LHCN-M2 (cell line): ENCODE data around the gene TMEM242. TPM values are rescaled to one million over a fixed set of nuclear protein-coding genes. Genes with fewer than 3 reads are reported as not detected.
A peak's percentile ranks its signal among the peaks of the same experiment; 100 is the strongest.

Experiments
- DNase-seq: peaks from one replicate; pipeline ENCODE4 v3.0.0-alpha.2; 2012; ENCODE audit warnings: low read depth
- total RNA-seq: library from RNA; depleted of rRNA; stranded (reverse); fragments of >200 nt; gene quantifications from 2 replicates; pipeline ENCODE4 v1.2.3, GENCODE V29; 2014

Gene TMEM242
- total RNA-seq, 1 experiment from 2014 or later: 5.5 TPM

- DNase-seq: no peak
Measured at GRCh38 chr6:157290797-157291196, 32.5 kb downstream of the TMEM242 start.

GRCh38 chr6:157289764-157290163 lies 33.6 kb downstream of the TMEM242 start:
- DNase-seq: no peak

- no peak for DNase-seq
Measured at GRCh38 chr6:157288575-157288974, 34.7 kb downstream of the TMEM242 start.

- DNase-seq: no peak
Measured at GRCh38 chr6:157287923-157288322, 35.4 kb downstream of the TMEM242 start.

- no peak for DNase-seq
Measured at GRCh38 chr6:157287247-157287850, 36.0 kb downstream of the TMEM242 start.

GRCh38 chr6:157285422-157285779 lies 37.9 kb downstream of the TMEM242 start:
- DNase-seq: no peak

- DNase-seq: no peak
Measured at GRCh38 chr6:157284738-157285421, 38.4 kb downstream of the TMEM242 start.

GRCh38 chr6:157283900-157284737 lies 39.2 kb downstream of the TMEM242 start:
- no peak for DNase-seq

GRCh38 chr6:157283330-157283898 lies 39.9 kb downstream of the TMEM242 start:
- no peak for DNase-seq

- DNase-seq: no peak
Measured at GRCh38 chr6:157282284-157282683, 41.0 kb downstream of the TMEM242 start.

- DNase-seq: peak; percentile 8
Measured at GRCh38 chr6:157281570-157281969, 41.7 kb downstream of the TMEM242 start.

GRCh38 chr6:157280947-157281346 lies 42.4 kb downstream of the TMEM242 start:
- no peak for DNase-seq

GRCh38 chr6:157280157-157280556 lies 43.2 kb downstream of the TMEM242 start:
- no peak for DNase-seq

GRCh38 chr6:157278171-157278570 lies 45.1 kb downstream of the TMEM242 start:
- no peak for DNase-seq

GRCh38 chr6:157276731-157277130 lies 46.6 kb downstream of the TMEM242 start:
- DNase-seq: no peak

GRCh38 chr6:157276134-157276532 lies 47.2 kb downstream of the TMEM242 start:
- DNase-seq: no peak

GRCh38 chr6:157274471-157275226 lies 48.7 kb downstream of the TMEM242 start:
- peak; percentile 55 for DNase-seq

- DNase-seq: no peak
Measured at GRCh38 chr6:157273756-157274470, 49.4 kb downstream of the TMEM242 start.

- no peak for DNase-seq
Measured at GRCh38 chr6:157272866-157273755, 50.2 kb downstream of the TMEM242 start.

- no peak for DNase-seq
Measured at GRCh38 chr6:157272372-157272771, 50.9 kb downstream of the TMEM242 start.
